Ishikawa (cell line): ENCODE results near the gene GIT1.

Source experiments
- CEBPB ChIP-seq: IDR thresholded peaks from 2 replicates; pipeline ENCODE4 v1.6.1; 2012
- EGR1 ChIP-seq: IDR thresholded peaks from 2 replicates; pipeline ENCODE4 v1.6.1; 2012
- NFIC ChIP-seq: IDR thresholded peaks from 2 replicates; pipeline ENCODE4 v1.6.1; 2012
- YY1 ChIP-seq: IDR thresholded peaks from 2 replicates; pipeline ENCODE4 v1.6.1; 2012; ENCODE audit warnings: low read depth
- TF ChIP-seq, protein P1 (sequence below): IDR thresholded peaks from 2 replicates; pipeline ENCODE4 v1.6.1; 2012

DNA sequence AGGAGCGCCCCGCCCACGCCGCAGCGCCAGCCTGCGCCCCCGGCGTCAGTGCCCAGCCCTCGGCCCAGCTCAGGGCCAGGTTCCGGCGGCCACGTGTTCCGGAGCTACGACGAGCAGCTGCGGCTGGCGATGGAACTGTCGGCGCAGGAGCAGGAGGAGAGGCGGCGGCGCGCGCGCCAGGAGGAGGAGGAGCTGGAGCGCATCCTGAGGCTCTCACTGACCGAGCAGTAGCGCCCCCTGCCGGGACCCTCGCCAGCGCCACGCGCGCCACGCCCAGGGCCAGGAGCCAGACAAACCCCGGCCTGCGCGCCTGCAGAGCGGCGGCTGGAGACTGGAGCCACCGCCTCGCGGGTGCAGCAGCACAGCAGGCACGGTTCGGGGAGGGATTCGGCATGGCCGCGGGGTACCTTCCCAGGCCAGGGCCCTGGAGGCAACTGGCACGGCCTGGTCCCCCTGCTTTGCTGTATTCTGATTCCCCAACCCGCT is 23.9 kb upstream of the GIT1 start:
- no peak for TF ChIP-seq EGR1
- TF ChIP-seq YY1: peak; percentile 53; the same call in 1 of the 2 replicates
- TF ChIP-seq, protein P1, sequence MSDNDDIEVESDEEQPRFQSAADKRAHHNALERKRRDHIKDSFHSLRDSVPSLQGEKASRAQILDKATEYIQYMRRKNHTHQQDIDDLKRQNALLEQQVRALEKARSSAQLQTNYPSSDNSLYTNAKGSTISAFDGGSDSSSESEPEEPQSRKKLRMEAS: peak; percentile 99
- TF ChIP-seq NFIC: no peak; the same call in 1 of the 2 replicates
- no peak for TF ChIP-seq CEBPB
